Heart right ventricle (tissue), 16 donors: ENCODE results near the gene ABHD12. TPM values are rescaled to one million over a fixed set of nuclear protein-coding genes. Genes with fewer than 3 reads are reported as not detected.
A peak's percentile ranks its signal among the peaks of the same experiment; 100 is the strongest.

Source experiments
- ATAC-seq, 8 donors: fragments of 200-7000 bp; cut with Tn5 transposase; one replicate each; pipeline ENCODE4 v1.9.1; 2020; ENCODE audit warnings: mild to moderate bottlenecking in 8 of 8, moderate library complexity in 8 of 8, moderate number of reproducible peaks in 1 of 8
- DNase-seq, 2 donors: peaks; one replicate each; pipeline ENCODE4 v3.0.0-alpha.2; 2020
- H3K27ac ChIP-seq, 10 donors: fragments of 200-600 bp; sonication (generic) in 2 of 10; one replicate each; pipeline versions ENCODE4 v1.5.0 to v1.8.0; 2020 to 2022; ENCODE audit warnings: mild to moderate bottlenecking in 3 of 10
- H3K27me3 ChIP-seq, 7 donors: fragments of 200-600 bp; one replicate each; pipeline ENCODE4 v1.8.0; 2021 to 2022; ENCODE audit warnings: mild to moderate bottlenecking in 2 of 7
- H3K36me3 ChIP-seq, 9 donors: fragments of 200-600 bp; sonication (generic) in 1 of 9; one replicate each; pipeline versions ENCODE4 v1.5.0 to v1.8.0; 2020 to 2022; ENCODE audit warnings: mild to moderate bottlenecking in 2 of 9
- H3K4me1 ChIP-seq, 9 donors: fragments of 200-600 bp; sonication (generic) in 1 of 9; one replicate each; pipeline versions ENCODE4 v1.5.0 to v1.8.0; 2020 to 2022; ENCODE audit warnings: mild to moderate bottlenecking in 4 of 9
- H3K4me3 ChIP-seq, 10 donors: fragments of 200-600 bp; sonication (generic) in 2 of 10; one replicate each; pipeline versions ENCODE4 v1.5.0 to v1.8.0; 2020 to 2022; ENCODE audit warnings: mild to moderate bottlenecking in 7 of 10, moderate library complexity in 2 of 10
- H3K9me3 ChIP-seq, 11 donors: fragments of 200-600 bp in 10 of 11; sonication (generic) in 2 of 11; one replicate each; pipeline versions ENCODE4 v1.5.0 to v1.8.0; 2013 to 2022; ENCODE audit warnings: mild to moderate bottlenecking in 2 of 11, control low read depth in 1 of 11, moderate library complexity in 1 of 11
- CTCF ChIP-seq, 9 donors: fragments of 200-600 bp; sonication (generic) in 2 of 9; IDR thresholded peaks; one replicate each; pipeline versions ENCODE4 v1.5.0 to v1.8.0; 2021 to 2022; ENCODE audit warnings: antibody characterized with exemption in 9 of 9, mild to moderate bottlenecking in 5 of 9, moderate library complexity in 1 of 9
- WGBS, 2 donors: extraction: QIAGEN DNeasy Blood & Tissue Kit; methylation state at CpG; one replicate each; pipeline ENCODE4 v1.1.7; 2013; ENCODE audit warnings: inconsistent platforms in 1 of 2; 5-methylcytosine and 5-hydroxymethylcytosine counted together
- intact Hi-C, 10 donors: fragments of 100-400 bp; cut with DNase I; formaldehyde crosslinking; loops; one replicate each; pipeline versions ENCODE4 v1.11.1 to v1.14.2; 2022
- polyA plus RNA-seq, 2 donors: library from polyadenylated mRNA; stranded (reverse); fragments of 200-250 nt; gene quantifications; one replicate each; pipeline ENCODE4 v1.2.3, GENCODE V29; 2013
- total RNA-seq, 10 donors: library from RNA; stranded (reverse); fragmentation: NEBNext Ultra II Directional in 3 of 10; extraction: Animal tissue kit (Norgen Biotek cat#: 25700) in 3 of 10; gene quantifications; one replicate each; pipeline versions ENCODE4 v1.2.1 to v1.2.4, GENCODE V29; 2021 to 2023
- donor health status: Arrhythmogenic right ventricular cardiomyopathy.
- donor health status: ischemic (EF 13 %, LVEDD 7.1; RV severe dilation, severe dysfunction).
- donor health status: healthy with polysubstance abuse.
- donor health status: DM: no; HTN: yes; CAD: no.
- donor health status: DM: no; HTN: no; CAD: no.
- donor health status: ischemic (EF 25% LVEDD 6.9; RV normal size, moderate dysfunction).
- donor health status: ischemic (EF 25% LVEDD 5.7; RV mildly dilated, moderate dysfunction).
- donor health status: healthy.
- donor health status: DM: yes; HTN: yes; CAD: no.
- donor health status: Ischemic cardiomyopathy.
- donor health status: ischemic (EF 35%, LVEDD 5.7; RV mildly dilated, moderate dysfunction).
- donor health status: nonischemic (EF 11% LVEDD 7.7; RV severe dilation, severe dysfunction).
- donor health status: DM: yes; HTN: yes; CAD: no.
- donor health status: PGD.
- donor health status: ischemic (EF 29% LVEDD 5.4; RV normal size, mild dysfunction).
- donor health status: nonischemic (EF 23%, LVEDD 6.1; RV moderate dilation, normal function).

The ABHD12 gene
- total and polyA plus RNA-seq, 12 donors, result 21.1 to 41.3 (median 28.1) TPM

- intact Hi-C loops, result loop anchor here in 4 of 10 donors (5.0 to 10.0 kb wide), 5 partner anchors 45 to 303 kb away; partner anchors contain the start of genes APMAP (in 1 of the 4) and ENTPD6 (in 1 of the 4)
- H3K4me3 ChIP-seq, result no peak overlapping the region
- 80 to 83% methylated on average over 10 of the region's 10 CpGs for WGBS, 2 donors
- no peak for ATAC-seq
- no peak for DNase-seq
- H3K27ac ChIP-seq, result peak overlapping the region in 7 of 10 donors; percentile 23 to 85 (median 67)
- TF ChIP-seq CTCF (IDR thresholded peaks at IDR 0.05), result no peak
- H3K27me3 ChIP-seq, result no peaks in the 10 kb centered on the region
- peaks cover 18 to 65% (median 36%) of the 10 kb centered on the region in 9 donors for H3K4me1 ChIP-seq
- no peaks in the 10 kb centered on the region for H3K9me3 ChIP-seq
- peaks cover 0 to 83% (median 20%) of the 10 kb centered on the region in 9 donors for H3K36me3 ChIP-seq
Measured at GRCh38 chr20:25297141-25297905, 93.3 kb downstream of the ABHD12 start.

GRCh38 chr20:25296094-25297093, 94.2 kb downstream of the ABHD12 start:
- peak in 4 of 8 donors; percentile 1 to 11 (median 4) for ATAC-seq
- no peaks in the 10 kb centered on the region for H3K9me3 ChIP-seq
- intact Hi-C loops, result loop anchor here in 4 of 10 donors (5.0 to 10.0 kb wide), 5 partner anchors 44 to 302 kb away; partner anchors contain the start of genes APMAP (in 1 of the 4) and ENTPD6 (in 1 of the 4)
- H3K4me3 ChIP-seq, result no peak overlapping the region
- H3K4me1 ChIP-seq, result peaks cover 20 to 67% (median 36%) of the 10 kb centered on the region in 9 donors
- H3K27ac ChIP-seq, result peak overlapping the region; percentile 35 to 85 (median 69)
- WGBS, 2 donors, result 70 to 75% methylated on average over 24 of the region's 24 CpGs
- peak in 7 of 9 donors; percentile 21 to 53 (median 39) for TF ChIP-seq CTCF (IDR thresholded peaks at IDR 0.05)
- DNase-seq, result no peak
- peaks cover 0 to 83% (median 27%) of the 10 kb centered on the region in 9 donors for H3K36me3 ChIP-seq
- no peaks in the 10 kb centered on the region for H3K27me3 ChIP-seq

DNA sequence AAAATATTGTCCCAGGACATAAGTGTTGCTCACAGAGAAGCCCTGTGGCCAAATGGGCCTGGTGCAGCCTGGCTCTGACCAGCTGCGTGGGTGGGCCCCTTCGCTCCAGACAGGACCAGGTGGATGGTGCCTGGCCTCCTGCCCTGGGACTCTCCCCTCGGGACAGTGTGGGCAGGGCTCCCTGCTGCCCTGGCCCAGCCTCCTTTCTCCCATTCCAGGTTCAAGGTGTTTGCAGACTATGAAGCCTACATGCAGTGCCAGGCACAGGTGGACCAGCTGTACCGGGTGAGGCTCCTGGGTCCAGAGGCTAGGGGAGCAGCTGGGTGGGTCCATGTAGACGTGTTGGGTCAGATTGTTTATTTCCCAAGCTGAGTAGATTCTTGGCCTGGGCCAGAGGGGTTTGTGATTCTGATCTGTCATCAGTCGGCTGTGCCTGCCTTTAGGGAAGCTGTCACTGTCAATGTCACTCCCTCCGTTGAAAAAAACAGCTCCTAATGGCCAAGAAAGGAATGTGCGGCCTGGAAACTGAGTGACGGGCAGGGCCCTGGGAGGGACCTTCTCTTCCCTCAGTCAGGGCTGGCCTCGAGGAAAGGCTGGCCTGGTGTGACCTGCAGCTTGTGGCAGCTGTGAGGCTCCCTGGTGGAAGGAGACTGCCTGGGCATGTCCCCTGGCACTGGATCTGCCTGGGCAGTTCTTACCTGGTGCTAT, 95.1 kb downstream of the ABHD12 start:
- H3K4me1 ChIP-seq, result peaks cover 24 to 71% (median 36%) of the 10 kb centered on the region in 9 donors
- peaks cover 0 to 89% (median 29%) of the 10 kb centered on the region in 9 donors for H3K36me3 ChIP-seq
- peak; percentile 45 to 79 (median 64) for ATAC-seq
- intact Hi-C loops, result loop anchor here in 4 of 10 donors (5.0 to 10.0 kb wide), 5 partner anchors 43 to 301 kb away; partner anchors contain the start of genes APMAP (in 1 of the 4) and ENTPD6 (in 1 of the 4)
- 30 to 34% methylated on average over 10 of the region's 10 CpGs for WGBS, 2 donors
- peak in 3 of 9 donors; percentile 28 to 32 (median 31) for TF ChIP-seq CTCF (IDR thresholded peaks at IDR 0.05)
- peak; percentile 68 to 70 for DNase-seq
- no peaks in the 10 kb centered on the region for H3K27me3 ChIP-seq
- peak overlapping the region; percentile 35 to 85 (median 67) for H3K27ac ChIP-seq
- no peaks in the 10 kb centered on the region for H3K9me3 ChIP-seq
- no peak overlapping the region for H3K4me3 ChIP-seq
